IPS DF 4.7 (cell line): ENCODE results near the gene LHFPL3.
"Not testable (repeated sequence)": the region's sequence is repeated elsewhere in the genome, so short reads cannot be mapped to it uniquely, and the experiment has no call there.

Experiments used
- DNase-seq: peaks from one replicate; pipeline ENCODE4 v3.0.0-alpha.2; 2013; ENCODE audit warnings: low spot score; ENCODE audit errors: extremely low read depth

The LHFPL3 gene

DNA sequence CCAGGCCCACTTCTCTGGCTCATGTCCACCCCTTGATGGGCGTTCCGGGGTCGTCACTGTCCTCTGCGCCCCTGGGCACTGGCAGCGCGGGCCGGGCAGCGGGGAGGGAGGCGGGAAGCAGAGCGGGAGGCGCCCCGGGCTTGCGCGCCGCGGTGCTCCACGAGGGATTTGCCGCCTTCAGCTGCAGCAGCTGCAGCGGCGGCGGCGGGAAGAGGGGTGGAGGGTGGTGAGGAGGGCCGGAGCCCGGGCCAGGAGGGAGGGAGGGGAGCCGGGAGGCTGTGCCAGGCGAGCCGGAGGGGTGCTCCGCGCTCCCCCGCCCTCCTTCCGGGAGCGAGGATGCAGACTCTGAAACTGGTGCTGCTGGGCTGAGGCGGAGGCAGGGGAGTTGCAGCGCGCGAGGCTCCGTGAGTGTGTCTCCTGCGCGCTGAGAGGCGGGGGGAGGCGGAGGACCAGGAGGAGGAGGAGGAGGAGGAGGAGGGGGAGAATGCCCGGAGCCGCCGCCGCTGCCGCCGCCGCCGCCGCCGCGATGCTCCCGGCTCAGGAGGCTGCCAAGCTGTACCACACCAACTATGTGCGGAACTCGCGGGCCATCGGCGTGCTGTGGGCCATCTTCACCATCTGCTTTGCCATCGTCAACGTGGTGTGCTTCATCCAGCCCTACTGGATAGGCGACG lies at the start of gene LHFPL3:
Gene LHFPL3, plus strand, starts transcription at position 308 of the 674 bp plus-strand sequence.
- DNase-seq = no peak

DNA sequence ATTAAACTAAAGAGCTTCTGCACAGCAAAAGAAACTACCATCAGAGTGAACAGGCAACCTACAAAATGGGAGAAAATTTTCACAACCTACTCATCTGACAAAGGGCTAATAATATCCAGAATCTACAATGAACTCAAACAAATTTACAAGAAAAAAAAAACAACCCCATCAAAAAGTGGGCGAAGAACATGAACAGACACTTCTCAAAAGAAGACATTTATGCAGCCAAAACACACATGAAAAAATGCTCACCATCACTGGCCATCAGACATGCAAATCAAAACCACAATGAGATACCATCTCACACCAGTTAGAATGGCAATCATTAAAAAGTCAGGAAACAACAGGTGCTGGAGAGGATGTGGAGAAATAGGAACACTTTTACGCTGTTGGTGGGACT lies 46.7 kb upstream of the LHFPL3 start:
- not testable (repeated sequence) for DNase-seq

DNA sequence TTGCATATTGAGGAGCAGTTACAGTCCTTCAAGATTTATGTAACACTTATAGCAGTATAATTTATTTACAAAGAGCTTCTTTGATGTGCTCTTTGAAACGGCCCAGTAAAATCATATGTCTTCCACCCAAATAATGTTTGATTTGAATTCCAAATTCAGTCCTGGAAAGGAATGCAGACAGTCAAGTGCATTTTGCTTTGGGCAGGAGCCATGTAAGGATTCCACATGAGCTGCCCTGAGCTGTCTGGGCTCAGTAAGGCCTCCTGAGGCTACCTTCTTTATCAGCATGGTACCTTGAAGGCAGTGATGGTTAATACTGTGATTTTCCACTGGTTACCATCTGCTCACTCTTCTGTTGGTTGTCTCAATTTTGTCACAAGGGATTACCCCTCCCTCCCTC lies 41.6 kb upstream of the LHFPL3 start:
- no peak for DNase-seq

DNA sequence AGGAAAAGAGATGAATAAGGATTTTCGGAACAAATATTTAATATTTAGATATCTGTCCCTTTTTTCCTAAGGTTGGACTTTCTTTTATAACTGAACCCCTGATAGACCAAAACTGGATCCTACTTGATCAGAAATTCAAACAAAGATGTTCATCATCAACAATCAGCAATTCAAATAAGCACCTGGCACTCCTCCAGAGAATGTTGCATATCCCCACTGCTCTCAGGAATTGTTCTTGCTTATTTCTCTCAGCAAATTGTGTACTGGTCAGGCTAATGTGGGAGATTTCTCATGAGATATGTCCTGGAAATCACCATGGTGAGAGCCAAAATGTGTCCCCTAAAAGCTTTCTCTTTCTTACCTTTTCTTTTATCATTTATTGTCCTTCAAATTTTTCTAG lies 40.3 kb upstream of the LHFPL3 start:
- no peak for DNase-seq

DNA sequence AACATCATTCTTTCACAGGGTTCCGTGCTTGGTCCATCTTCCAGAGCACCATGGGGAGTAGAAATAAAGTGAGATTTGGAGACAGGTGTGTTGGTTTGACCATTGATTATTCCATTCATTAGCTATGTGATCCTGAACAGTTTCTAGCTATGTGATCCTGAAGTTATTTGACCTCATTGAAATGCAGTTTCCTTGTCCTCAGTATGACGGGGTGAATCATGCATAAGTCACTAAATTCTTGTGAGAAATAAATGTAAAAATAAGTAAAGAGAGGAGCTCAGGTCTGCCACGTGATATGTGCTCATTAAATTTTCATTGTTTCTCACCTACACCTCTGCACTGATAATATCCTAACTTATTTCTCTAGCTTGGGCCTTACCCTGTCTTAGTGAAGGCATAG lies 34.1 kb upstream of the LHFPL3 start:
- no peak for DNase-seq

DNA sequence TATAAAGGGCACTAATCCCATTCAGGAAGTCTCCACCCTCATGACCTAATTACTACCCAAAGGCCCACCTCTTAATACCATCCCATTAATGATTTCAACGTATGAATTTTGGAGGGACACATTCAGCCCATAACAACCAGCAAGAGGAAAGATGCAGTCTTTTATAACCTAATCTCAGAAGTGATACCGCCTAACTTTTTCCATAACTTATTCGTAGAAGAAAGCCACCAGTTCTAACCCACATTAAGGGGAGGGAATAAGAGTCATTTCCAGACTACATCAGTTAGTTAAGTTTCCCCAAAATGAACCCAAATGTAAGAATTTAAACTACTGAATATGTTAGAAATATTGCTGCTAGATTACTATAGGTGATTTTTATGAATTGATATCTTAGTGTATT lies 32.1 kb upstream of the LHFPL3 start:
- no peak for DNase-seq

DNA sequence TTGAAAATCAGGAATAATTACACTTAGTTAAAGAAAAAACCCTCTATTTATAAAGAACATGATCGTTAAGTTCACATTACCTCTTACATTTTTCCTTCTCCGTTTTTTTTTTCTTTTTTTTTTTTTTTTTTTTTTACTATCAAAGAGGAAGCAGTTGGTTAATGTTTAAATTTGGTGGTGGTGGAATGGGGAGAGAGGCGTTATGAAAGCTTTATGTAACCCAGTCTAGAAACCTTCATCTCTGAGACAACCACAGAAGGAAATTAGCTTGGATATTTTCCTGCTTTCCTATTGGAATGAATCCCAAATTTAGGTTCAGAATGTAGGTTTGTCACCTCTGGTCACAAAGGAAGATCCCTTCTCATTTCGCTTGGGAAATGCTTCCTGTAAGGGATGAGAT lies 31.5 kb upstream of the LHFPL3 start:
- no peak for DNase-seq

DNA sequence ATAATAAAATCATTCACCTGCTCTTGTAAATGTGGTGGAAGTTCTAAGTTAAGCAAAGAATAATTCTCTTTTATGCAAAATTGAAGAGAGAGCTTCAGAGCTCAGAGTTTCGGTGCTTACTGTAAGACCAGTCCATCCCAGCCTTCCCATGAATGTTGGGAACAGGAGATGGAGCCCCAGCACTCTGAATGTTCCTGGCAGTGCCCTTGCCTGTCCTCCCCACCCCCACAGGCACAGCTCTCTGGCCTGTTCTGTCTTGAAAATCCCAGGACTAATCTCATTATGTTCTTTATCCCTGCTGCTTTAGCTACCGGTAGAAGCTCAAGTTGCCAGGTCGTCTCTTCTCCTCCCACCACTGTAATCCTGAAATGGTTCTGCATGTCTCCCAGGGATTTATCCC lies 29.1 kb upstream of the LHFPL3 start:
- no peak for DNase-seq

DNA sequence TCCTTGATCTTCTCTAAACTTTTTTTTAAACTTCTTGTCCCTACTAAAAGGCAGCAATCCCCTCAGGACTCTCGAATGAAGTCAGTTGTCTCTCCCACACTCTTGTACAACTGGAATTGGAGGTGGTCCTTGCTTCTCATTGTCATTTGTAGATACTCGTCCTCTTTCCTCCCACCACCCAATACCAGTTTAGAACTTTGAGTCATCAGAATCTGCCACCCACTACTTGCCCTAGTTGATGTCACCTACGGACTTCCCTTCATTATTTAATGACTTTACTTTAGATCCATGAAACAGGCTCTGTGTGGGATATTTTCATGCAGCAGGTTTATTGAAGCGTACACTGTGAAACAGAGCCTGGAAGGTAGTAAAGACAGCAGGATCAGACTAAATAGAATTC lies 28.6 kb upstream of the LHFPL3 start:
- DNase-seq = no peak

DNA sequence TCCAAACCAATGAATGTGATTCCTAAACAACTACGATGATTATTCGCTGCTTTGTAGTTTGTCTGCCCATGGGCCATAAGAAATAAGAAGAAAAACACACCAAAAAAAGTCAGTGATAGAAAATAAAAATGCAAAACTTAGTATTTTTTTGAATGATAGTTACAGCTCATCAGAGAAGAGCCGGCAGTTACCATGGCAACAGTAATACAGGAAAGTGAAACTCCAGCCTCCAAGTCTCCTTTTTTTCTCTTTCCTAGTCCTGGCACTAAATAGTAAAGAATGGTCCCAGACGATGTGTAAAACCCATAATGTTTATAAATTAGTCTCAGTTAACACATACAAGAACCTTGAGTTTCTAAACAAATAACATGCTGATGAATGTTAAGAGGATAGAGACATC lies 21.6 kb upstream of the LHFPL3 start:
- no peak for DNase-seq

DNA sequence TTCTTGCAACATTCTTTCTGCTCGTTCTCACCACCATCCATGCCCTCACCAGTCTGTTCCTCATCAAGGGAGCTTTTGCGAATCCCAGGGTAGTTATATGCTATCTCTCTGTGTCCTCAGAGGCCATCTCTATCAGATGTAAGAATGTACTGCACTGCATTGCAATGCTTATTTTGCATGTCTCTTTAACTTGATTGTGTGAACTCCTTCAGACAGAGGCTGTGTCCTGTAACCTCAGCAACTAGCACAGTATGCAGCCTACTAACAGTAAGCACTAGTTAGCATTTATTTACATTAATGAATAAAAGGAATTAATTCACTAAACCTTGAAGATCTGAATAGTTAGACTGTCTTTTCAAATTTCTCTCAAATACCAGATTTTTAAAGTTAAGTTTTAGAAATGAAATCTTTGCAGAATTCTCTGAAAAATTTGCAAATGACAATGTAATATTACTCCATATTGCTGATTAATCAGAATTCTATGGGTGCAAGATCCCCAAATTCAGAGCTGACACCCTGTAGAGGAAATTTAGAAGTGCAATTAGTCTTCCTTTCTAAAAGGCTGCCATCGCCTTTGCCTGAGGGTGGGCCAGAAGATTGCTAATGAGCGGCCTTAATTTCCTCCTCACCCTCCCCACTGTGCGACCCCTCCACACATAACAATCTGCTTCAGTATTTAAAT lies 10.3 kb upstream of the LHFPL3 start:
- DNase-seq = no peak

DNA sequence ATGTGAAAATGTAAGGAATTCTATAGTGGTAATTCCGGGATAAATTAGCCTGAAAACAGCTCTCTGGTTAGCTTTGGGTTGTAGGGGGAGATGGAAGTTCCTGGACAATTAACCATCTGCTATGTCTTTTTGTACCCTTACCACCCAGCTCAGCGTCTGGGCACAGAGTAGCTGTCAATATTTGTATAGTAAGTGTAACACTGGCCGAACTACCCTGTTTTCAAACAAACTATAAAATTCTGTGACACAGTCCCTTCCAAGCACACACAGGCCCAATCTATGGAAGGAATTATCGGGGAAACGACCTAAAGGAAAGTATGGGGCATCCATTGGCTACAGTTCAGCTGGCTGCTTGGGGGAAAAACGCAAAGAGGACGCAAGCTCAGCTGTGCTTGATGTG lies 869 bp upstream of the LHFPL3 start:
- no peak for DNase-seq

DNA sequence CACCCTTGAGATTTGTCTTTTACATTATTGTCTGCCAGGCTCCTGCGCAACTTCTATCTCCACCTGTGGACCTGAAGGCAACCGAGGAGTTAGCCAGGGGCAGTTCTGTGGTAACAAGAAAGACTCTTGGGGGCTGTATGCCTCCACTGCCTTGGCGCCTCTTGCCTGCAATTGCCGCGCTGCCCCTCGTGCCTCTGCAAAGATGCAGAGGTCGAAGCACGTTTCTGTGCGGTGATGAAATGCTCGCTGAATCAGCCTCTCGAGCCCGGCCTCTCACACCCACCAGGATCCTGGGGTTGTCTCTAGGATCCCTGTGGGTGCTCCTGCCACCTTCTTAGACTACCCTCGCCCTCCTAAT lies 486 bp upstream of the LHFPL3 start:
- DNase-seq = no peak

DNA sequence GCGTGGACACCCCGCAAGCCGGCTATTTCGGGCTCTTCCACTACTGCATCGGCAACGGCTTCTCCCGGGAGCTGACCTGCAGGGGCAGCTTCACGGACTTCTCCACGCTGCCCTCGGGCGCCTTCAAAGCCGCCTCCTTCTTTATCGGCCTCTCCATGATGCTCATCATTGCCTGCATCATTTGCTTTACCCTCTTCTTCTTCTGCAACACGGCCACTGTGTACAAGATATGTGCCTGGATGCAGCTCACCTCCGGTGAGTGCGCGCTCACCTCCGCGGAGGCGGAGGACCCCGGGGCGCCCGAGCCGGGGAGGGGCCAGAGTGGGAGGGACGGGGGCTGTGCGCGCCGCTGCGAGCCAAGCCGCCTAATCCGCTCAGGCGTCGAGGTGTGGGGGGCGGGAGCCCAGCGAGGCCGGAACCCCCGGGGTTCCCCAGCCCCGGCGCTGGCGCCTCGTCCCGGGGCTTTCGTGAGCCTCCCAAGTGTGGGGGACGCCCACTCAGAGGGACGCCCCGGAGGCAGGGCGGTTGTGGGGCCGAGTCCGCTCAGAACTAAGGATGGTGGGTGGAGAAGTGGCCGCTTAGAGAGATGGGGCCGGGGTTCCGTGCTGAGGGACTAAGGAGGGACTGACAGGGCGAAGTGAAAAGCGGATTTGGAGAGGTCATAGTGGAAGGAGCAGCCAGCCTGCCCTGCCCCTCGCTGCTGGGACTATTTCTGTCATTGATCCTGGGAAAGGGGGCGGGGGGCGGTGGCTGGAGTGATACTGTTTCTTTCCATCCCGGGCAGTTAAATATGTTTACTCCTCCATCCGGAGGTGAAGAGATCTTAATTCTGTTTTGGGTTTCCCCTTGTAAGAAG lies 795 bp downstream of the LHFPL3 start:
- no peak for DNase-seq

DNA sequence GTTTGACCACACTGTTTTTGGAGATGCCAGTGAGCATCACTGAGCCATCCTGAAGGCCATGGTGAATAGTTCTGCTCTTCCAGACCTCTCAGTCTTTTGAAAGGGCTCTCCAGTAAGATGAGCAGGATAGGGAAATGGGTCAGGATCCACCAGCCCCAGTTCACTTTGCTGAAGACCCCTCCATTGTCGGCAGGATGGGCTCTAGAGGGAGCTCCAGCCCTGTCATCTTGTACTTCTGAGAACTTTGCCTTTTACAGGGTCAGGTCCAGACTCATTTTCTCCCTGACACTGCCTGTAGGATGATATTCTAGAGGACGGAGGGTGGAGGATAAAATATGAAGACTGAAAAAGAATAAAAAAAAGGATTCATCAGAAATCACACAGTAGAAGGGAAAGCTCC lies 13.1 kb downstream of the LHFPL3 start:
- no peak for DNase-seq

DNA sequence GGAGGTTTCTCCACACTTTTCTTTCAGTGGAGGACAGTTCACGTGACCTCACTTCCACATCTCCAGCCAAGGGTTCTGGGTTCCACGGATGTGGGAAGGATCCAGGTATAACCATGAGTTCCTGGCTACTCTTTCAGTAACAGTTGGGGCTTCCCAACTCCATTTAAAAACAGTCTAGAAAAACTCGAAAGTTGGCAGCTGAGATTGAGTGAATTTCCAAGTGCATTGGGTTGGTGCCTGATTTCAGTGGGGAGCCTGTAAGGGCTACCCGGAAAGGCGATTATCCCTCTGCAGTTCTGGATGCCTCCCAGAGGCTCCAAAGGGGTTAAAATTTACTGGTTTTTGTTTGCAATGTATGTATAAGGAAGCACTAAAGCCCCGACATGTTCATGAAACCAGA lies 24.3 kb downstream of the LHFPL3 start:
- DNase-seq = no peak

DNA sequence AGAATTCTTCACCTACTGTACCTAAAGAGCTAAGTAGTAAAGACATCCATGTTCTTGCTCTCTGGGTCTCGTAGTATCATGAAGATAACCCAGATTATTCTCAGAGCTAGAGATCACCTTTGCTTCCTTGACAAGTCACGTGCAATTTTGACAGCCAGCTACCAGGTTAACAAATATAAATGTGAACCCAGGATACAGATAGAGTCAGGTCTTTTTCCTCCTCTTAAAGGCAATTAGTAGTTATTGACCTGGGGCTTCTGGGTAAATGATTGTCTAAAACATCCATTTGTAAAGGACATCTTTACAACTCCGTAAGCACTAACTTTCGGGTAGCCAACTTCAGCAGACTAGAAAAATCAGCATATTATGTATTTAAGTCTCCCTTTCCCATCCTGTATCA lies 28.8 kb downstream of the LHFPL3 start:
- DNase-seq = no peak

DNA sequence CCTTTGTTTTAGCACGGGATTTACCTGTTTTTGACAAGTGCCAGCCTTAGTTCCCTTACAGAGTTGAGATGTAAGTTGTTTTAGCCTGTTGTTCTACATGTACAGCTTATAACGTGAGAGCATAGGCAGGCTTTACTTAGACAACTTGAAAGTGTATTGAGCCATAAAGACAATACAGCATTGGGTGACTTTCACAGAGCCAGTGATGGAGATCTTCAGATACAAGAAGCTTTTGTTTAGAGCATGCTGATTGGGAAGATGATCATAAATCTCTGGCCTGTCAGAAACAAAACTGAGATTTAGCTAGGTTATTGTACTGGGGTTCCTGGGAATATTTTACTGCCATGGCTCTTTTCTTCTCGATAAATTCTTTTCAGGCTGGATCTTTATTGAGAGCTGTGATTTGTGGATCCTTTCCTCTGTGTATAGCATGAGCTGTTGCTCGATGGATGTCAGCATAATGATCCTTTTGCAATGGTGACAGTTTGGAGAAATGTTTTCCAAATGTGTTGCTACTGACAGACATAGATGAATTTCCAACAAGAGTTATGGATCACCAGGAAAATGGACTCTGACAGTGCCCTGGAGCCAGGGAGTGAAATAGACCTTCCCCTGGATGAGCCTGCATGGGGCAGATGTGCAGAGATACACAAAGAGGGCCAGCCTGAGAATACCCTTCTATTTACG lies 30.2 kb downstream of the LHFPL3 start:
- DNase-seq = no peak

DNA sequence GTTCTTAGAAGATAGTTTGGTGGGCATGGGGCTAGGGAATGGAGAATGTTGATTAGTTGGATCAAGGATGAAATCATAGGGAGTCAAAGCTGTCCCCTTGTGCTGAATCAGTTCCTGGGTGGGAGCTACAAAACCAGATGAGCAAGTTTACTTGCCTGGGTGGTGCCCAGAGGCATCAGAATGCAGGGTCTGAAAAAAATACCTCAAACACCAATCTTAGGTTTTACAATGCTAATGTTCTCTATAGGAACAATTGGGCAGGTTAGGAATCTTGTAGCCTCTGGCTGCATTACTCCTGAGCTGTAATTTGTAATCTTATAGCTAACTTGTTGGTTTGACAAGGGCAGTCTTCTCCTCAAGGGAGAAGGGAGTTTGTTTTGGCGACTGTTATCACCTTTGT lies 34.4 kb downstream of the LHFPL3 start:
- no peak for DNase-seq

DNA sequence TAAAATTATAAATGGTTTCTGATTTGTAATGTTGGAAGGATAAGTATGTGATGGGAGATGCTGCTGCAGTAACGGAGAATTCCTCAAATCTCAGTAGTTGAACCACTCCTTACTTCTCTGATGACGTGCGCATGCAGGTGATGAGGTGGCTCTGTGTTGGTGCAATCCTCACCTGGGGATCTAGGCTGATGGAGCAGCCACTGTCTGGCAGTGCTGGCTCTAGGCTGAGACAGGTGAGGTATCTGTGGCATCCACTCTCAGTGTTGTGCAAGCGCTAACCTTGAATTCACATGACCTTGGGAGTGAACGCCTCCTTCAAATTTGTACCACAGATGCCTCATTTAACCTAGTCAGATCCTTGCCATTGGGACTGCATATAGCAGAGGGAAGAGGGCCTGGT lies 35.0 kb downstream of the LHFPL3 start:
- no peak for DNase-seq

DNA sequence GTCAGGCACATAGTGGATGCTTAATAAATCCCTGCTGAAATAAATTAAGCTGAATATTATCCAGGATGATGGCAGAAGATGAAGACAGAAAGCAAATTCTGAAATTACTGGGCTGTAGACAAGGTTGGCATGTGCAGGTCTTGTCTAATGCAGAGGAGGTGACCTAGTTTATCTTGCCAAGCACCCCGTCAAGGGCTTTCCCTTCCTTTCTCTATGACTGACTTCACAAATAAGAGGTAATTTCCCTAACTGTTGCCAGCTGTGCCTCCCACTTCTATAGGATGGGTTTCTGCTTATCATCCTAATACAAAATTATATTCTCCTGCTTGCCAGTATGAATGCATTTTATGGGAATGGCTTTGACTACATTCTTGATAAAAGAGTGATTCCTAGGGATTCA lies 38.0 kb downstream of the LHFPL3 start:
- DNase-seq = no peak

DNA sequence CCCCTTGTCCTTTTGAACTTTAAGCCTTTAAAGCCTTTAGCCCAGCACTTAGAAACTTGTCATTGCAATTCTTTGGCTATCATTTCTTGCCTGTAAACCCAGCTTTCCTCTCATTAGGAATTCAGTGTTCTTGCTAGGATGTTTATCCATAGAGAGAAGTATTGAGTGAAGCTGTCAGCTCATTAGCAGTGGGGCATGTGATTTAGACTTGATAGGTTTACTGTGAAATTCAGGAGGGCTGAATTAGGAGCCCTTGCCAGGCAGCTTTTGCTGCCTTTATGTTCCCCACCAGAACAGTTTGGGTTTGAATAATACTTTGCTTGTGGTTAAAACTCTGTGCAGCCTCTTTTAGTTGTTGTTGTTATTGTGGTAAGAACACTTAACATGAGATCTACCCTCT lies 39.5 kb downstream of the LHFPL3 start:
- no peak for DNase-seq
